ENCODE data around the gene CREM.

Gene CREM

DNA sequence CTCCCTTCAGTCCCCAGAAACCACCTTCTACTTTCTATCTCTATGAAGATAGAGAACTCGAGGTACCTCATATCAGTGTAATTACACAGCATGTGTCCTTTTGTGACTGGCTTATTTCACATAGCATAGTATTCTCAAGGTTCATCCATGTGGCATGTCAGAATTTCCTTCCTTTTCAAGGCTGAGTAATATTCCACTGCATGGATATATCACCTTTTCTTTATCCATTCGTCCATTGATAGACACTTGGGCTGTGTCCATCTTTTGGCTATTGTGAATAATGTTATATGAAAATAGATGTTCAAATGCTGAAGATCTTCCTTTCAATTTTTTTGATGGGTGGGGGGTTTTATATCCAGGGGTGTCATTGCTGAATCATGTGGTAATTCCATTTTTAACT, 117.9 kb downstream of the CREM start:
- ATAC-seq (ENCODE audit: low read depth) (no peak), DNase-seq (ENCODE audit: low spot score) (no peak)
- H3K27me3 ChIP-seq (ENCODE audit: insufficient read depth, poor library complexity, severe bottlenecking): no peaks in the 10 kb centered on the region
- H3K36me3 ChIP-seq (ENCODE audit: low read depth): no peaks in the 10 kb centered on the region
- H3K27ac ChIP-seq (ENCODE audit: poor library complexity, severe bottlenecking): no peak overlapping the region
- H3K4me3 ChIP-seq (ENCODE audit: severe bottlenecking): no peak overlapping the region
- TF ChIP-seq, protein P1, sequence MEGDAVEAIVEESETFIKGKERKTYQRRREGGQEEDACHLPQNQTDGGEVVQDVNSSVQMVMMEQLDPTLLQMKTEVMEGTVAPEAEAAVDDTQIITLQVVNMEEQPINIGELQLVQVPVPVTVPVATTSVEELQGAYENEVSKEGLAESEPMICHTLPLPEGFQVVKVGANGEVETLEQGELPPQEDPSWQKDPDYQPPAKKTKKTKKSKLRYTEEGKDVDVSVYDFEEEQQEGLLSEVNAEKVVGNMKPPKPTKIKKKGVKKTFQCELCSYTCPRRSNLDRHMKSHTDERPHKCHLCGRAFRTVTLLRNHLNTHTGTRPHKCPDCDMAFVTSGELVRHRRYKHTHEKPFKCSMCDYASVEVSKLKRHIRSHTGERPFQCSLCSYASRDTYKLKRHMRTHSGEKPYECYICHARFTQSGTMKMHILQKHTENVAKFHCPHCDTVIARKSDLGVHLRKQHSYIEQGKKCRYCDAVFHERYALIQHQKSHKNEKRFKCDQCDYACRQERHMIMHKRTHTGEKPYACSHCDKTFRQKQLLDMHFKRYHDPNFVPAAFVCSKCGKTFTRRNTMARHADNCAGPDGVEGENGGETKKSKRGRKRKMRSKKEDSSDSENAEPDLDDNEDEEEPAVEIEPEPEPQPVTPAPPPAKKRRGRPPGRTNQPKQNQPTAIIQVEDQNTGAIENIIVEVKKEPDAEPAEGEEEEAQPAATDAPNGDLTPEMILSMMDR (IDR thresholded peaks at IDR 0.05; ENCODE audit: poor library complexity, severe bottlenecking): no peak
- H3K9me3 ChIP-seq (ENCODE audit: severe bottlenecking): no peaks in the 10 kb centered on the region
- H3K4me1 ChIP-seq (ENCODE audit: insufficient read depth, poor library complexity, severe bottlenecking): no peaks in the 10 kb centered on the region

DNA sequence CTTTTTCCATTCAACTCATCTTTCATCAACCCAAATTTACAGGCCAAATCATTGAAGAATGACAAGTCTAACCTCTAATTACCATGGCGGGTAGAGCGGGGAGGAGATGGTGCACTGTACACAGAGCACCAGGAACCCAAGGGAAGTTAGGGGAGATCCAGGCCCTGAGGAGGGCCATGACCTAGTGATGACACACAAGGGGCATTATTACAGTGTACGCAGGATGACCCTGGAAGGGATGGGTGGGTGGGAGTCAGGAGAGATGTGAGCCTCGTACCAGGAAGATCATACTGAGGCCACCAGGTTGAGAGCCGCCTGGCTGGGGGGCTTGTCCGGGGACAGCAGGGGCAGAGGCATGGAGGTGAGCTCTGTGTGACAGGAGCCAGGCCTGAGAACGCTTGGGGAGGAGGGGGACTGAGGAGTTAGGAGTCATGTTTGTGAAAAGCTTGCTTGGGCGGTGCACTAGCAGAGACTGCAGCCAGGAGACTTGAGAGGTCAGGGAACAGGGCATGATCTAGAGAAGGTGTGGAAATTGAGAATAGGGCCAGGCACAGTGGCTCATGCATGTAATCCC, 120.2 kb downstream of the CREM start:
- TF ChIP-seq, protein P1 (IDR thresholded peaks at IDR 0.05; ENCODE audit: poor library complexity, severe bottlenecking): no peak
- Histone ChIP-seq H3K4me1 (ENCODE audit: insufficient read depth, poor library complexity, severe bottlenecking) (no peaks in the 10 kb centered on the region), H3K36me3 (ENCODE audit: low read depth) (no peaks in the 10 kb centered on the region), H3K27me3 (ENCODE audit: insufficient read depth, poor library complexity, severe bottlenecking) (no peaks in the 10 kb centered on the region), H3K9me3 (ENCODE audit: severe bottlenecking) (no peaks in the 10 kb centered on the region), H3K4me3 (ENCODE audit: severe bottlenecking) (no peak overlapping the region), H3K27ac (ENCODE audit: poor library complexity, severe bottlenecking) (no peak overlapping the region)
- DNase-seq (ENCODE audit: low spot score): no peak
- ATAC-seq (ENCODE audit: low read depth): no peak

DNA sequence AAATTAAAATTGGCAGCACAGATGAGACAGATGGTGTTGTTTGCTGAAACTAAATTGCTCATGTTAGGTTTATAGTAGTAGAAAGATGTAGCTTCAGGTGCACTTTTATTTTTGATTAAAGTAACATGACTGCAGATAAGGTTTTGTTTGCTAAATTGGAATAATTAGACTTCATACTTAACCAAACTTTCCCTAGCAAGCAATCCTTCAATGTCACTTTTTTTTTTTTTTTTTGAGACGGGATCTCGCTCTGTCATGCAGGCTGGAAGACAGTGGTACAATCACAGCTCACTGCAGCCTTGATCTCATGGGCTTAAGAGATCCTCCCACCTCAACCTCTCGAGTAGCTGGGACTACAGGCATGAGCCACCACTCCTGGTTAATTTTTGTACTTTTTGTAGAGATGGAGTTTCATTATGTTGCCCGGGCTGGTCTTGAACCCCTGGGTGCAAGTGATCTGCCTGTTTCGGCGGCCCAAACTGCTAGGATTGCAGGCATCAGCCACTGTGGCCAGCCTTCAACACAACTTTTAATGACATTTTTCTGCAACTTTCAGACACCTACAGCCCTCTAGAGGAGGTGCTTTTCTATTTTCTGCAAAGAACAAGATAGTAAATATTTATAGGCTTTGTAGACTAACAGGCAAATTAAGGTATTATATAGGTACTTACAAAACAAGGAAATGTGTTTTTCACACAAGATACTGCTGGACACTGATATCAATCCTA, 124.9 kb downstream of the CREM start:
- H3K4me1 ChIP-seq (ENCODE audit: insufficient read depth, poor library complexity, severe bottlenecking): no peaks in the 10 kb centered on the region
- H3K27ac ChIP-seq (ENCODE audit: poor library complexity, severe bottlenecking): no peak overlapping the region
- ATAC-seq (ENCODE audit: low read depth) (no peak), DNase-seq (ENCODE audit: low spot score) (no peak)
- H3K36me3 ChIP-seq (ENCODE audit: low read depth): no peaks in the 10 kb centered on the region
- TF ChIP-seq, protein P1 (IDR thresholded peaks at IDR 0.05; ENCODE audit: poor library complexity, severe bottlenecking): no peak
- no peaks in the 10 kb centered on the region for H3K9me3 ChIP-seq (ENCODE audit: severe bottlenecking)
- H3K4me3 ChIP-seq (ENCODE audit: severe bottlenecking): no peak overlapping the region
- no peaks in the 10 kb centered on the region for H3K27me3 ChIP-seq (ENCODE audit: insufficient read depth, poor library complexity, severe bottlenecking)

DNA sequence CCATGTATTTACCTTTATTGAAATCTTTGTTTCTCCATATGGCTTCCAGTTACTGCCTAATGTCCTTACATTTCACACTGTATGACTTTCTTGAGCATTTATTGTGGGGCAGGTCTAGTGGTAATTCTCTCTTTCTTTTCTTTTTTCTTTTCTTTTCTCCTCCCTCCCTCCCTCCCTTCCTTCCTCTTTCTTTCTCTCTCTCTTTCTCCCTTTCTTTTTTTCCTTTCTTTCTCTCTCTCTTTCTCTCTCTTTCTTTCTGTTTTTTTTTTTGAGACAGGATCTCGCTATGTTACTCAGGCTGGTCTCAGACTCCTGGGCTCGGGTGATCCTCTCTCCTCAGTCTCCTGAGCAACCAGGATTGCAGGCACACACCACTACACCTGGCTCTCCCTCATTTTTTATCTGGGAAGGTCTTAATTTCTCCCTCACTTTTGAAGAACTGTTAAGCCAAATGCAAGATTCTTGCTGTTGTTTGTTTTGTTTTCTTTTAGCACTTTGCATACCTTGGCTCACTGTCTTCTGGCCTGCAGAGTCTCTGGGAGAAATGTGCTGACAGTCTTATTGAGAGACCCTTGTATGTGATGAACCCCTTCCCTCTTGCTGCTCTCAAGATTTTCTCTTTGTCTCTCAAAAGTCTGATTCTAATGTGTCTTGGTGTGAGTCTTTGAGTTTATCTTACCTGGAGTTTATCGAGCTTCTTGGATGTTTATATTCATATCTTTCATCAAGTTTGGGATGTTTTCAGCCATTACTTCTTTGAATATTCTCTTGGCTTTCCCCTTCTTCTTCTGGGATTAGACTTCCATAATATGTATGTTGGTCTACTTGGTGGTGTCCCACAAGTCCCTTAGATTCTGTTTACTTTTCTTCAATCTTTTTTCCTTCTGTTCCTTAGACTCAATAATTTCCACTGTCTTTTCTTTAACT, 130.7 kb downstream of the CREM start:
- H3K36me3 ChIP-seq (ENCODE audit: low read depth): no peaks in the 10 kb centered on the region
- H3K27ac ChIP-seq (ENCODE audit: poor library complexity, severe bottlenecking): no peak overlapping the region
- peaks cover 3% of the 10 kb centered on the region for H3K9me3 ChIP-seq (ENCODE audit: severe bottlenecking)
- ATAC-seq (ENCODE audit: low read depth) (no peak), DNase-seq (ENCODE audit: low spot score) (no peak)
- peaks cover 3% of the 10 kb centered on the region for H3K4me1 ChIP-seq (ENCODE audit: insufficient read depth, poor library complexity, severe bottlenecking)
- TF ChIP-seq, protein P1 (IDR thresholded peaks at IDR 0.05; ENCODE audit: poor library complexity, severe bottlenecking): no peak
- no peaks in the 10 kb centered on the region for H3K27me3 ChIP-seq (ENCODE audit: insufficient read depth, poor library complexity, severe bottlenecking)
- no peak overlapping the region for H3K4me3 ChIP-seq (ENCODE audit: severe bottlenecking)

Measured in RWPE2 (cell line).